Measurements from ENCODE around the gene ASTN1.

The ASTN1 gene

GRCh38 chr1:177067752-177068410 is 96.6 kb downstream of the ASTN1 start:
- no peak overlapping the region for H3K27ac ChIP-seq
- no peaks in the 10 kb centered on the region for H3K27me3 ChIP-seq (replicated peaks)
- H3K36me3 ChIP-seq (replicated peaks) = no peaks in the 10 kb centered on the region
- DNase-seq = no peak
- no peak for TF ChIP-seq CTCF (IDR thresholded peaks at IDR 0.05; ENCODE audit: low read depth, low read length, missing control alignments)
- no peak overlapping the region for H3K4me3 ChIP-seq (ENCODE audit: low read depth, low read length)
- in situ Hi-C loops (cut with HindIII; ENCODE audit: low pct_ligation_motif_present, low sequenced_read_pairs) = no loop called here

- in situ Hi-C loops (cut with HindIII; ENCODE audit: low pct_ligation_motif_present, low sequenced_read_pairs) = no loop called here
- DNase-seq = no peak
- Histone ChIP-seq H3K36me3 (replicated peaks) (no peaks in the 10 kb centered on the region), H3K27ac (no peak overlapping the region), H3K27me3 (replicated peaks) (no peaks in the 10 kb centered on the region), H3K4me3 (ENCODE audit: low read depth, low read length) (no peak overlapping the region)
- TF ChIP-seq CTCF (IDR thresholded peaks at IDR 0.05; ENCODE audit: low read depth, low read length, missing control alignments) = no peak
Measured at GRCh38 chr1:177065430-177065829, 99.1 kb downstream of the ASTN1 start.

- H3K27me3 ChIP-seq (replicated peaks) = no peaks in the 10 kb centered on the region
- TF ChIP-seq CTCF (IDR thresholded peaks at IDR 0.05; ENCODE audit: low read depth, low read length, missing control alignments) = no peak
Measured at GRCh38 chr1:177063648-177064047, 100.9 kb downstream of the ASTN1 start.

GRCh38 chr1:177054542-177054941 is 110.0 kb downstream of the ASTN1 start:
- H3K36me3 ChIP-seq (replicated peaks) = no peaks in the 10 kb centered on the region
- DNase-seq = no peak
- no peak overlapping the region for H3K4me3 ChIP-seq (ENCODE audit: low read depth, low read length)
- TF ChIP-seq CTCF (IDR thresholded peaks at IDR 0.05; ENCODE audit: low read depth, low read length, missing control alignments) = no peak
- in situ Hi-C loops (cut with HindIII; ENCODE audit: low pct_ligation_motif_present, low sequenced_read_pairs) = no loop called here
- H3K27ac ChIP-seq = no peak overlapping the region
- no peaks in the 10 kb centered on the region for H3K27me3 ChIP-seq (replicated peaks)

More at GRCh38 chr1:177063648-177064047, 100.9 kb downstream of the ASTN1 start:
- in situ Hi-C loops (cut with HindIII; ENCODE audit: low pct_ligation_motif_present, low sequenced_read_pairs) = no loop called here
- H3K36me3 ChIP-seq (replicated peaks) = no peaks in the 10 kb centered on the region
- H3K4me3 ChIP-seq (ENCODE audit: low read depth, low read length) = no peak overlapping the region
- H3K27ac ChIP-seq = no peak overlapping the region
- no peak for DNase-seq

GRCh38 chr1:177053648-177054047 is 110.9 kb downstream of the ASTN1 start:
- DNase-seq = no peak
- Histone ChIP-seq H3K27ac (no peak overlapping the region), H3K27me3 (replicated peaks) (no peaks in the 10 kb centered on the region), H3K36me3 (replicated peaks) (no peaks in the 10 kb centered on the region), H3K4me3 (ENCODE audit: low read depth, low read length) (no peak overlapping the region)
- in situ Hi-C loops (cut with HindIII; ENCODE audit: low pct_ligation_motif_present, low sequenced_read_pairs) = no loop called here
- no peak for TF ChIP-seq CTCF (IDR thresholded peaks at IDR 0.05; ENCODE audit: low read depth, low read length, missing control alignments)

Data from brain microvascular endothelial cell (primary cell).